22Rv1 (cell line): Measurements from ENCODE around the gene AUTS2.

Source experiments
- CTCF ChIP-seq: fragments of 450-650 bp; IDR thresholded peaks from 2 replicates; pipeline ENCODE4 v1.5.1; 2017; ENCODE audit warnings: mild to moderate bottlenecking
- ZFX ChIP-seq: fragments of 450-650 bp; IDR thresholded peaks from 2 replicates; pipeline ENCODE4 v1.6.1; 2017; ENCODE audit warnings: antibody characterized with exemption, borderline replicate concordance

- TF ChIP-seq CTCF (no peak), ZFX (no peak)
Observed at GRCh38 chr7:70807650-70808049, 1209.4 kb downstream of the AUTS2 start.
